WERI-Rb-1 (cell line): ENCODE data around the gene PHACTR1.

Experiments used
- DNase-seq: peaks from one replicate; pipeline ENCODE4 v3.0.0-alpha.2; 2020
- H3K27ac ChIP-seq: fragments of 250-450 bp; sonication (Bioruptor Pico); 2 replicates; pipeline ENCODE4 v1.5.1; 2020; ENCODE audit warnings: mild to moderate bottlenecking, moderate library complexity
- H3K27me3 ChIP-seq: fragments of 250-450 bp; sonication (Bioruptor Pico); 2 replicates; pipeline ENCODE4 v1.5.1; 2021; ENCODE audit warnings: mild to moderate bottlenecking, low read depth, moderate library complexity; ENCODE audit not compliant: insufficient read depth, severe bottlenecking
- H3K36me3 ChIP-seq: fragments of 250-450 bp; sonication (Bioruptor Pico); 2 replicates; pipeline ENCODE4 v1.5.1; 2020; ENCODE audit warnings: mild to moderate bottlenecking, moderate library complexity
- H3K4me3 ChIP-seq: 2 replicates; pipeline ENCODE4 v1.5.1; 2011; ENCODE audit warnings: low read depth, mild to moderate bottlenecking, control low read depth, low read length
- H3K9me3 ChIP-seq: fragments of 250-450 bp; sonication (Bioruptor Pico); 2 replicates; pipeline ENCODE4 v1.5.1; 2021; ENCODE audit warnings: mild to moderate bottlenecking, moderate library complexity; ENCODE audit not compliant: severe bottlenecking
- CTCF ChIP-seq: IDR thresholded peaks from 2 replicates; pipeline ENCODE4 v1.5.1; 2011; ENCODE audit warnings: low read depth, mild to moderate bottlenecking, control low read depth, inconsistent platforms, low read length

The PHACTR1 gene

DNA sequence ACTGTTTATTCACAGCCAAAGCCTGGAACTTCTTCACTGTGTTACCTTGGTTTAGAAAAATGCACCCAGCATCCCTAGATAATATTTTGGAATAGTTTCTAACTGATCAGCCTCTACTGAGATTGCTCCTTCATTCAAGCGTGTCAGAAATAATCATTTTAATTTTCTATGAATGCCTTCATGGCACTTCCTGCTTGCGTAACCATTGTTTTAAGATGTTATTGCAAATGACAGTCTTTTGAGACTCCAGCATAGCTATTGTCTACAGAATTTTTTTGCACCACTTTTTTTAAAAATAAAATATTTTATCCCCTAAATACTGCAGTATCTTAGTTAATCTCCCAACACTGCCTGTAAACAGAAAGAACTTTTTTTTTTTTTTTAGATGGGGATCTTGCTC is 213.1 kb downstream of the PHACTR1 start:
- no peak overlapping the region for H3K4me3 ChIP-seq
- H3K27me3 ChIP-seq = no peaks in the 10 kb centered on the region
- no peaks in the 10 kb centered on the region for H3K36me3 ChIP-seq
- TF ChIP-seq CTCF = no peak
- no peaks in the 10 kb centered on the region for H3K9me3 ChIP-seq
- H3K27ac ChIP-seq = no peak overlapping the region
- no peak for DNase-seq

DNA sequence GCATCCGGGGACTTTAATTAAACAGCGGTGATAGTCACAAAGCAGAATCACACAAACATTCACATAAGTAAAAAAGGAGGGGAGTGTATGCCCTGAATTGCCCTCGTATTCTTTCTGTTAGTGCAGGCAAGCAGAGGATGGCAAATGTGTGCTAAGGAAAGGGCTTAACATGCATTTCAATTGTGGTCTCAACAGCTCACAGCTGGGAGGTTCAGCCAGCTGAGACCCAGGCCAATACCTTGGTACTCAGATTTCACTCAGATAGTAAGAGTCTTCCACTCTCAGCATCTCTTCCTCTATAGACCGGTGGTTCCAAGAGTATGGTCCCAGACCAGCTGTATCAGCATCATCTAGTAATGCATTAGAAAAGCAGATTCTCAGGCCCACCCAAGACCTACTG is 215.1 kb downstream of the PHACTR1 start:
- Histone ChIP-seq H3K9me3 (no peaks in the 10 kb centered on the region), H3K36me3 (no peaks in the 10 kb centered on the region), H3K27me3 (no peaks in the 10 kb centered on the region), H3K27ac (no peak overlapping the region), H3K4me3 (no peak overlapping the region)
- DNase-seq = no peak
- no peak for TF ChIP-seq CTCF

GRCh38 chr6:12935637-12936036 is 219.1 kb downstream of the PHACTR1 start:
- no peak overlapping the region for H3K4me3 ChIP-seq
- DNase-seq = no peak
- H3K9me3 ChIP-seq = no peaks in the 10 kb centered on the region
- TF ChIP-seq CTCF = no peak
- H3K36me3 ChIP-seq = no peaks in the 10 kb centered on the region
- no peak overlapping the region for H3K27ac ChIP-seq
- no peaks in the 10 kb centered on the region for H3K27me3 ChIP-seq

GRCh38 chr6:12937971-12938370 is 221.4 kb downstream of the PHACTR1 start:
- H3K9me3 ChIP-seq = no peaks in the 10 kb centered on the region
- H3K27ac ChIP-seq = no peak overlapping the region
- no peak for TF ChIP-seq CTCF
- H3K36me3 ChIP-seq = no peaks in the 10 kb centered on the region
- H3K27me3 ChIP-seq = no peaks in the 10 kb centered on the region
- DNase-seq = no peak
- no peak overlapping the region for H3K4me3 ChIP-seq

DNA sequence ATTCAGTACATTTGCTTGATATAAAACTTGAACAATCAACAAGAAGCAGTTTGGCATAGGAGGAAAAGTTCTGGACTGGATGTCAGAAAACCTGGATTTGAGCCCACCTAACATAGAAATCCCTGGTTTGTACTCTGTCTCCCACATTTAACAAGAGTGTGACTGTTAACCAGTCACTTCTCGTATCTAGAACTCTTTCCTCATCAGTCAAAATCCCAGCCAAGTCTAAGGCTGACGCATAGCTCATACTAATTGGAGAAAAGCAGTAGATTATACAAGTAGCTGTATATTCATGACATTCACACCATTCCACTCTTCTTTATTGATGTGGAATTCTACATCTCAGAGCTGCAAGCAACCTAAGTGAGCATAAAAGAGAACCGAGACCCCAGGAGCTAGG is 222.7 kb downstream of the PHACTR1 start:
- Histone ChIP-seq H3K36me3 (no peaks in the 10 kb centered on the region), H3K27ac (no peak overlapping the region), H3K9me3 (no peaks in the 10 kb centered on the region), H3K27me3 (no peaks in the 10 kb centered on the region), H3K4me3 (no peak overlapping the region)
- no peak for TF ChIP-seq CTCF
- DNase-seq = no peak

DNA sequence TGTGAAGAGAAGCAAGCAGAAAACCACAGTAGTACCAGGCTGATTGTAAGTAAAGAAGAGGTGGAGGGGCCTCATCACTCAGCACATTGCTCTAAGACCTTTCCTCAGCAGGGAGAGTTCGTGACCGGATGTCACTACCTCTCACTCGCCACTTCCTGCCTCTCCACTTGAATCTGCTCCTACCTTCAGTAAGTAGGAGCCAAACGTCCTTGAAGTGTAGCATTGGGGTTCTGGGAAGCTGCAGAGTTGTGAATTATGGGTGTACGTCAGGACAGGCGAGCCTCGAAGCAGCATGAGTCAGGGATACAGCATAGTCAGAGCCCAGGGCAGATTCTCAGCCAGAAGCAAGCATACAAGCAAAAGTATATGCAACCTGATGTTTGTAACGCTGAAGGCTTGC is 224.9 kb downstream of the PHACTR1 start:
- no peaks in the 10 kb centered on the region for H3K36me3 ChIP-seq
- no peak for TF ChIP-seq CTCF
- H3K27me3 ChIP-seq = no peaks in the 10 kb centered on the region
- no peaks in the 10 kb centered on the region for H3K9me3 ChIP-seq
- no peak overlapping the region for H3K27ac ChIP-seq
- no peak overlapping the region for H3K4me3 ChIP-seq
- DNase-seq = no peak
